Heart left ventricle (tissue), 16 donors: Measurements from ENCODE around the gene PCP2. TPM values are rescaled to one million over a fixed set of nuclear protein-coding genes. Genes with fewer than 3 reads are reported as not detected.

Experiments used
- ATAC-seq, 4 donors: fragments of 200-7000 bp; cut with Tn5 transposase; one replicate each; pipeline ENCODE4 v1.9.1; 2020 to 2022; ENCODE audit warnings: moderate library complexity in 4 of 4, mild to moderate bottlenecking in 3 of 4, moderate number of reproducible peaks in 1 of 4
- DNase-seq, 5 donors: peaks; one replicate each; pipeline ENCODE4 v3.0.0-alpha.2; 2020
- H3K27ac ChIP-seq, 12 donors: fragments of 200-600 bp; sonication (generic) in 4 of 12; one replicate each; pipeline versions ENCODE4 v1.5.0 to v1.8.0; 2016 to 2022; ENCODE audit warnings: mild to moderate bottlenecking in 2 of 12
- H3K27me3 ChIP-seq, 9 donors: fragments of 200-600 bp; sonication (generic) in 2 of 9; one replicate each; pipeline versions ENCODE4 v1.5.1 to v1.8.0; 2016 to 2022; ENCODE audit warnings: mild to moderate bottlenecking in 3 of 9
- H3K36me3 ChIP-seq, 9 donors: fragments of 200-600 bp; sonication (generic) in 2 of 9; one replicate each; pipeline versions ENCODE4 v1.5.0 to v1.8.0; 2018 to 2022; ENCODE audit warnings: mild to moderate bottlenecking in 2 of 9
- H3K4me1 ChIP-seq, 12 donors: fragments of 200-600 bp; sonication (generic) in 4 of 12; one replicate each; pipeline versions ENCODE4 v1.5.0 to v1.8.0; 2016 to 2022; ENCODE audit warnings: mild to moderate bottlenecking in 3 of 12
- H3K4me3 ChIP-seq, 12 donors: fragments of 200-600 bp; sonication (generic) in 4 of 12; one replicate each; pipeline versions ENCODE4 v1.5.0 to v1.8.0; 2017 to 2022; ENCODE audit warnings: mild to moderate bottlenecking in 9 of 12, moderate library complexity in 4 of 12
- H3K9me3 ChIP-seq, 12 donors: fragments of 200-600 bp; sonication (generic) in 4 of 12; one replicate each; pipeline versions ENCODE4 v1.5.0 to v1.8.0; 2016 to 2022; ENCODE audit warnings: mild to moderate bottlenecking in 1 of 12
- CTCF ChIP-seq, 12 donors: fragments of 200-600 bp; sonication (generic) in 4 of 12; IDR thresholded peaks; one replicate each; pipeline versions ENCODE4 v1.5.0 to v1.8.0; 2018 to 2022; ENCODE audit warnings: antibody characterized with exemption in 12 of 12, mild to moderate bottlenecking in 5 of 12
- POLR2A ChIP-seq, 2 donors: fragments of 450-650 bp; IDR thresholded peaks; one replicate each; pipeline ENCODE4 v1.6.1; 2017; ENCODE audit warnings: antibody characterized with exemption in 2 of 2, mild to moderate bottlenecking in 2 of 2, moderate library complexity in 2 of 2
- WGBS, 4 donors: extraction: QIAGEN DNeasy Blood & Tissue Kit in 2 of 4; methylation state at CpG; one replicate each; pipeline versions ENCODE4 v1.1.5 to v1.1.7; 2013 to 2018; 5-methylcytosine and 5-hydroxymethylcytosine counted together
- intact Hi-C, 10 donors: fragments of 100-400 bp; cut with DNase I; formaldehyde crosslinking; loops; one replicate each; pipeline versions ENCODE4 v1.11.1 to v1.14.2; 2022
- polyA plus RNA-seq, 2 donors: library from polyadenylated mRNA; stranded (reverse); fragments of 200-250 nt; gene quantifications; one replicate each; pipeline ENCODE4 v1.2.3, GENCODE V29; 2013
- total RNA-seq, 9 donors: library from RNA; depleted of rRNA in 2 of 9; stranded (reverse); fragments of >200 nt in 2 of 9; fragmentation: NEBNext Ultra II Directional in 3 of 9; extraction: Animal tissue kit (Norgen Biotek cat#: 25700) in 3 of 9; gene quantifications; one replicate each; pipeline versions ENCODE4 v1.1.0 to v1.2.4, GENCODE V29; 2016 to 2023
- donor health status: ischemic (EF 13 %, LVEDD 7.1; RV severe dilation, severe dysfunction).
- donor health status: healthy with polysubstance abuse.
- donor health status: DM: no; HTN: yes; CAD: no.
- donor health status: DM: no; HTN: no; CAD: no.
- donor health status: ischemic (EF 25% LVEDD 6.9; RV normal size, moderate dysfunction).
- donor health status: ischemic (EF 25% LVEDD 5.7; RV mildly dilated, moderate dysfunction).
- donor health status: healthy.
- donor health status: DM: yes; HTN: yes; CAD: no.
- donor health status: ischemic (EF 35%, LVEDD 5.7; RV mildly dilated, moderate dysfunction).
- donor health status: nonischemic (EF 11% LVEDD 7.7; RV severe dilation, severe dysfunction).
- donor health status: DM: yes; HTN: yes; CAD: no.
- donor health status: PGD.
- donor health status: ischemic (EF 29% LVEDD 5.4; RV normal size, mild dysfunction).
- donor health status: nonischemic (EF 23%, LVEDD 6.1; RV moderate dilation, normal function).

PCP2 gene
- total and polyA plus RNA-seq, 11 donors = 0.54 to 3.0 (median 1.3) TPM

GRCh38 chr19:7602935-7603497 lies 30.5 kb downstream of the PCP2 start:
- DNase-seq (no peak), ATAC-seq (no peak)
- H3K9me3 ChIP-seq = no peaks in the 10 kb centered on the region
- no peaks in the 10 kb centered on the region for H3K36me3 ChIP-seq
- H3K4me1 ChIP-seq = no peaks in the 10 kb centered on the region
- no peak overlapping the region for H3K27ac ChIP-seq
- H3K27me3 ChIP-seq = peaks cover 0 to 42% (median 0%) of the 10 kb centered on the region in 9 donors
- TF ChIP-seq CTCF (IDR thresholded peaks at IDR 0.05) = no peak
- TF ChIP-seq POLR2A (IDR thresholded peaks at IDR 0.05) = no peak
- WGBS, 4 donors = 68 to 76% (median 69%) methylated on average over 11 of the region's 11 CpGs
- H3K4me3 ChIP-seq = no peak overlapping the region
- intact Hi-C loops = no loop called here

GRCh38 chr19:7602240-7602934 lies 31.1 kb downstream of the PCP2 start:
- TF ChIP-seq CTCF (IDR thresholded peaks at IDR 0.05) = no peak
- no peak for TF ChIP-seq POLR2A (IDR thresholded peaks at IDR 0.05)
- no peak overlapping the region for H3K4me3 ChIP-seq
- peaks cover 0 to 48% (median 4%) of the 10 kb centered on the region in 9 donors for H3K27me3 ChIP-seq
- H3K9me3 ChIP-seq = no peaks in the 10 kb centered on the region
- intact Hi-C loops = no loop called here
- WGBS, 4 donors = 30 to 33% (median 32%) methylated on average over 15 of the region's 15 CpGs
- DNase-seq = no peak
- H3K4me1 ChIP-seq = no peaks in the 10 kb centered on the region
- H3K27ac ChIP-seq = no peak overlapping the region
- no peaks in the 10 kb centered on the region for H3K36me3 ChIP-seq
- ATAC-seq = no peak

GRCh38 chr19:7600721-7601120 lies 32.8 kb downstream of the PCP2 start:
- DNase-seq (no peak), ATAC-seq (no peak)
- intact Hi-C loops = no loop called here
- no peak overlapping the region for H3K27ac ChIP-seq
- peaks cover 6 to 59% (median 14%) of the 10 kb centered on the region in 9 donors for H3K27me3 ChIP-seq
- TF ChIP-seq CTCF (IDR thresholded peaks at IDR 0.05) = no peak
- TF ChIP-seq POLR2A (IDR thresholded peaks at IDR 0.05) = no peak
- H3K4me3 ChIP-seq = no peak overlapping the region
- H3K36me3 ChIP-seq = no peaks in the 10 kb centered on the region
- H3K4me1 ChIP-seq = peaks cover 0 to 9% (median 0%) of the 10 kb centered on the region in 12 donors
- H3K9me3 ChIP-seq = no peaks in the 10 kb centered on the region

GRCh38 chr19:7598180-7598579 lies 35.3 kb downstream of the PCP2 start:
- WGBS, 4 donors = 49 to 63% (median 58%) methylated on average over 6 of the region's 6 CpGs
- no peak for ATAC-seq
- TF ChIP-seq POLR2A (IDR thresholded peaks at IDR 0.05) (no peak), CTCF (IDR thresholded peaks at IDR 0.05) (no peak)
- Histone ChIP-seq H3K9me3 (no peaks in the 10 kb centered on the region), H3K4me3 (no peak overlapping the region), H3K4me1 (peaks cover 0 to 12% (median 0%) of the 10 kb centered on the region in 12 donors), H3K36me3 (no peaks in the 10 kb centered on the region), H3K27me3 (peaks cover 10 to 63% (median 30%) of the 10 kb centered on the region in 9 donors), H3K27ac (no peak overlapping the region)
- DNase-seq = no peak
- intact Hi-C loops = no loop called here
